Effector CD4-positive, alpha-beta T cell (primary cell): ENCODE data around the gene MAP3K19.

Source experiments
- DNase-seq: peaks from one replicate; pipeline ENCODE4 v3.0.0-alpha.2; 2020

The MAP3K19 gene

GRCh38 chr2:134919341-134920210, 127.7 kb downstream of the MAP3K19 start:
- peak; percentile 17 for DNase-seq

GRCh38 chr2:134918526-134919340, 128.5 kb downstream of the MAP3K19 start, which contains the start of gene CCNT2:
CCNT2 (plus strand) TSS chr2:134918822; CDS start chr2:134918855, 33 bp downstream.
- DNase-seq: peak; percentile 100

- DNase-seq: peak; percentile 87
Measured at GRCh38 chr2:134917888-134918525, 129.2 kb downstream of the MAP3K19 start.

- DNase-seq: peak; percentile 2
Measured at GRCh38 chr2:134917360-134917865, 129.8 kb downstream of the MAP3K19 start.
